ENCODE measurements around the gene HOPX. TPM values are rescaled to one million over a fixed set of nuclear protein-coding genes. Genes with fewer than 3 reads are reported as not detected.

Gene HOPX
- total and polyA plus RNA-seq, 2 of the 8 experiments (the other 6 are each of a cell fraction or from before 2014, with no cell fraction given), result not detected

GRCh38 chr4:56705334-56705733 lies 24.2 kb upstream of the HOPX start:
- H3K23me2 ChIP-seq (ENCODE audit: low read depth, low read length), result no peaks in the 10 kb centered on the region
- no peak overlapping the region for H4K8ac ChIP-seq (ENCODE audit: extremely low read depth, insufficient read depth, low read length)
- H2BK20ac ChIP-seq (ENCODE audit: low read length), result no peak overlapping the region
- 0 out of 7 replicates have a peak, but pooled peaks cover 0 to 2% (median 0%) of the 10 kb centered on the region in 4 experiments for H3K4me1 ChIP-seq (replicated peaks in 1 of 4; ENCODE audit: control insufficient read depth in 3 of 4, insufficient read depth in 4 of 4, low read length in 3 of 4)
- no peak overlapping the region for H2AK5ac ChIP-seq (ENCODE audit: low read depth, low read length)
- H3K79me1 ChIP-seq (ENCODE audit: low read depth, low read length), result no peaks in the 10 kb centered on the region
- H2AFZ ChIP-seq (ENCODE audit: low read length), result no peak overlapping the region
- H3K9ac ChIP-seq (replicated peaks in 1 of 4; ENCODE audit: extremely low read depth in 1 of 4, low read depth in 3 of 4, low read length in 3 of 4), result no peak overlapping the region
- H3K4me3 ChIP-seq (ENCODE audit: extremely low read depth in 1 of 4, insufficient read depth in 2 of 4, low read depth in 3 of 4, low read length in 4 of 4), result no peak overlapping the region
- peaks cover 0 to 1% of the 10 kb centered on the region in 2 experiments for H4K20me1 ChIP-seq (replicated peaks in 1 of 2; ENCODE audit: control insufficient read depth in 1 of 2, insufficient read depth in 2 of 2, low read length in 2 of 2)
- H2BK120ac ChIP-seq (replicated peaks; ENCODE audit: low read depth, low read length), result no peak overlapping the region
- H2BK15ac ChIP-seq (ENCODE audit: low read length), result no peak overlapping the region
- H3K14ac ChIP-seq (ENCODE audit: insufficient read length), result no peak overlapping the region
- no peak overlapping the region for H2BK5ac ChIP-seq (ENCODE audit: low read depth, low read length)
- no peaks in the 10 kb centered on the region for H3K27me3 ChIP-seq (replicated peaks in 1 of 4; ENCODE audit: control insufficient read depth in 3 of 4, extremely low read depth in 1 of 4, insufficient read depth in 3 of 4, low read length in 3 of 4)
- no peak overlapping the region for H3K18ac ChIP-seq (ENCODE audit: extremely low read depth, low read length)
- no peaks in the 10 kb centered on the region for H3K79me2 ChIP-seq (ENCODE audit: control insufficient read depth in 1 of 2, insufficient read depth in 2 of 2, low read length in 2 of 2)
- no peak overlapping the region for H3K4ac ChIP-seq (replicated peaks; ENCODE audit: insufficient read length, low read depth, low read length)
- H3K4me2 ChIP-seq (ENCODE audit: insufficient read depth in 1 of 2, low read depth in 2 of 2, low read length in 2 of 2), result no peak overlapping the region
- H2BK12ac ChIP-seq (ENCODE audit: low read depth, low read length), result no peak overlapping the region
- no peaks in the 10 kb centered on the region for H3K36me3 ChIP-seq (ENCODE audit: control insufficient read depth in 2 of 4, insufficient read depth in 4 of 4, low read length in 3 of 4)
- 88% methylated on average over 6 of the region's 6 CpGs; no CpG with 5 or more reads in 1 of the 2 experiments for WGBS, 2 experiments (ENCODE audit: extremely low coverage in 1 of 2, insufficient coverage in 1 of 2, insufficient read length in 1 of 2, insufficient replicate concordance in 2 of 2, low coverage in 1 of 2, low lambda C conversion rate in 2 of 2, missing lambda C conversion rate in 1 of 2)
- ChIA-PET CTCF (ENCODE audit: partially characterized antibody) (no interaction called here), POLR2A (ENCODE audit: partially characterized antibody) (no interaction called here)
- no peak overlapping the region for H4K91ac ChIP-seq (replicated peaks; ENCODE audit: insufficient read length, low read length)
- DNase-seq (ENCODE audit: low read depth in 1 of 2, low spot score in 2 of 2) (no peak), FAIRE-seq (no peak)
- H3K9me3 ChIP-seq (ENCODE audit: insufficient read depth in 2 of 2, low read depth in 1 of 2, low read length in 1 of 2), result no peaks in the 10 kb centered on the region
- no peak overlapping the region for H3K27ac ChIP-seq (ENCODE audit: low read depth, low read length)
- H3K56ac ChIP-seq (replicated peaks; ENCODE audit: insufficient read length, low read depth, low read length), result no peak overlapping the region
- TF ChIP-seq SRF (IDR thresholded peaks at IDR 0.05; ENCODE audit: low read depth, low read length) (no peak), FOSL1 (IDR thresholded peaks at IDR 0.05; ENCODE audit: insufficient read depth, low read depth, low read length) (no peak), TEAD4 (IDR thresholded peaks at IDR 0.05; ENCODE audit: low read depth, low read length) (no peak), NANOG (IDR thresholded peaks at IDR 0.05; ENCODE audit: insufficient read depth, low read depth, low read length, poor library complexity, severe bottlenecking) (no peak), MAFK (IDR thresholded peaks at IDR 0.05; ENCODE audit: low read depth, low read length) (no peak)
- H3K23ac ChIP-seq (ENCODE audit: insufficient read length), result no peak overlapping the region
- H4K5ac ChIP-seq (ENCODE audit: insufficient read length, low read depth, low read length), result no peak overlapping the region

Data from H1 (cell line).